AG10803 (cell line): ENCODE measurements around the gene TOB2.

Experiments
- DNase-seq: peaks from one replicate; pipeline ENCODE4 v3.0.0; 2010; ENCODE audit warnings: low read depth
- H3K4me3 ChIP-seq: 2 replicates; pipeline ENCODE4 v1.5.1; 2011; ENCODE audit warnings: mild to moderate bottlenecking, low read length, control low read depth
- TF ChIP-seq, protein P1 (sequence below): conservative IDR thresholded peaks from 2 replicates; pipeline ENCODE4 v1.5.1; 2011; ENCODE audit warnings: mild to moderate bottlenecking, low read length, control low read depth, inconsistent platforms

Gene TOB2

DNA sequence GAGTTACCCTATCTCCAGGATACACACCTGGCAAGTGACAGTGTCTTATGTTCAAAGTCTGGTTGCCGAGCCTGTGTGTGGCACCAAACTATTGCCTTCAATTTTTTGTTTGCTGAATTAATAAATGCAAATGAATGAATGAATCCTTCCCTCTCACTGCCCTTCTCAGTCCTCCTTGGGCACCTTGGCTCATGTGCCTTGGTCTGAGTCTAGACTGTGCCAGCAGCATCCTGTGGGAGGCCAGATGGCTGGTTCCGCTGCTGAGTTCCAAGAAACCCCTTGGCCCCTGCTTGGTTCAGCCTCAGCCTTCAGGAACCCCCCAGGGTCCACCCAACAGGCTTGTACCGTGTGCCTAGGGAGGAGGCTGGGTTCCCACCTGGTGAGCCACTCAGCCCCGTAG is 31.0 kb downstream of the TOB2 start:
- H3K4me3 ChIP-seq: no peak overlapping the region
- DNase-seq: no peak
- TF ChIP-seq, protein P1, sequence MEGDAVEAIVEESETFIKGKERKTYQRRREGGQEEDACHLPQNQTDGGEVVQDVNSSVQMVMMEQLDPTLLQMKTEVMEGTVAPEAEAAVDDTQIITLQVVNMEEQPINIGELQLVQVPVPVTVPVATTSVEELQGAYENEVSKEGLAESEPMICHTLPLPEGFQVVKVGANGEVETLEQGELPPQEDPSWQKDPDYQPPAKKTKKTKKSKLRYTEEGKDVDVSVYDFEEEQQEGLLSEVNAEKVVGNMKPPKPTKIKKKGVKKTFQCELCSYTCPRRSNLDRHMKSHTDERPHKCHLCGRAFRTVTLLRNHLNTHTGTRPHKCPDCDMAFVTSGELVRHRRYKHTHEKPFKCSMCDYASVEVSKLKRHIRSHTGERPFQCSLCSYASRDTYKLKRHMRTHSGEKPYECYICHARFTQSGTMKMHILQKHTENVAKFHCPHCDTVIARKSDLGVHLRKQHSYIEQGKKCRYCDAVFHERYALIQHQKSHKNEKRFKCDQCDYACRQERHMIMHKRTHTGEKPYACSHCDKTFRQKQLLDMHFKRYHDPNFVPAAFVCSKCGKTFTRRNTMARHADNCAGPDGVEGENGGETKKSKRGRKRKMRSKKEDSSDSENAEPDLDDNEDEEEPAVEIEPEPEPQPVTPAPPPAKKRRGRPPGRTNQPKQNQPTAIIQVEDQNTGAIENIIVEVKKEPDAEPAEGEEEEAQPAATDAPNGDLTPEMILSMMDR: no peak

- no peak overlapping the region for H3K4me3 ChIP-seq
- no peak for DNase-seq
- TF ChIP-seq, protein P1: no peak
These were observed 35.4 kb downstream of the TOB2 start for GRCh38 chr22:41411021-41411851.

GRCh38 chr22:41410311-41410751 is 36.3 kb downstream of the TOB2 start:
- TF ChIP-seq, protein P1: no peak
- H3K4me3 ChIP-seq: no peak overlapping the region
- DNase-seq: no peak

GRCh38 chr22:41408665-41409064 is 37.9 kb downstream of the TOB2 start:
- DNase-seq: no peak
- TF ChIP-seq, protein P1: no peak
- no peak overlapping the region for H3K4me3 ChIP-seq

DNA sequence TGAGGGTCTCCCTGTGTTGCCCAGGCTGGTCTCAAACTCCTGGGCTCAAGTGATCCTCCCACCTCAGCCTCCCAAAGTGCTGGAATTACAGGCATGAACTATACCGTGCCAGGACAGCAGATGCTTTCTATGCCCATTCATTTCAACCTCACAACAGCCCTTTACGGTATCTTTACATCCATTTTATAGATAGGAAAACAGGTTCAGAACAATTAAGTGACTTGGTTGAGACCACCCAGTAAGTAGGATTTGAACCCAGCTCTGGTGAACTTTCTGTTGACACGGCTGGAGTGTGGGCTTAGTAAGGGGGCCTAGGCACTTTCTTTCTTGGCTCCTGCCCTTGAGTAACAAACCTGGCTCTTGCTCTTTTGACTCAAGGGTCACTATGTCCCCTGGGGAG is 39.2 kb downstream of the TOB2 start:
- no peak overlapping the region for H3K4me3 ChIP-seq
- no peak for DNase-seq
- TF ChIP-seq, protein P1: no peak

DNA sequence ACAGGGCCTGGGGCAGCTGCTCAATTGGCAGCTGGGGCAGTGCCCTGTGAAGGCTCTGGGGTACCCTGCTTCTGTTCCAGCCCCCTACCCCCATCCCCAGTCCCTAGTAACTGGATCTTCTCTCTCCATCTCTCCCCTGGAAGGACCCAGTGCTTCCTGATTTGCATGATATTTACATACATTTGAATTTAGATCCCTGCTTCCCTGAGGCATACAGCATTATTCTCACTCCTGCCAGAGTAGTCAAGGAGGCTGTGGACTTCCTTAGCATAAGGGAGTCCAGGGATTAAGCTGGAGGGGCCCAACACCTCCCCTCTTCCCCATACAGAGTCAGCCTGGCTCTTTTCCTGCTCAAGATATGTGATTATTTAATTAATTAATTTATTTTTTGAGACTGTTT is 40.2 kb downstream of the TOB2 start:
- no peak overlapping the region for H3K4me3 ChIP-seq
- TF ChIP-seq, protein P1: no peak
- DNase-seq: no peak

- H3K4me3 ChIP-seq: no peak overlapping the region
- TF ChIP-seq, protein P1: no peak
- DNase-seq: no peak
These were observed 41.0 kb downstream of the TOB2 start for GRCh38 chr22:41405588-41405987.
